OCI-LY7 (cell line): ENCODE measurements around the gene SLC27A5. TPM values are rescaled to one million over a fixed set of nuclear protein-coding genes. Genes with fewer than 3 reads are reported as not detected.
A peak's percentile ranks its signal among the peaks of the same experiment; 100 is the strongest.

Experiments used
- BruUV-seq: library from RNA; stranded (reverse); fragments of 400-500 nt; replicated peaks from 2 replicates; lab custom pipeline; 2021; lab: Mats Ljungman, UMichigan
- CTCF ChIA-PET: fragments of 300-600 bp; sonication (Branson Sonifier 250); formaldehyde crosslinking; loops from one replicate; lab custom pipeline; 2022; ENCODE audit warnings: antibody characterized with exemption; ENCODE audit not compliant: unreplicated experiment; lab: Charles Lee
- POLR2A ChIA-PET: fragments of 300-600 bp; sonication (Branson Sonifier 250); formaldehyde crosslinking; loops from one replicate; lab custom pipeline; 2022; ENCODE audit warnings: antibody characterized with exemption; lab: Charles Lee
- DNase-seq: peaks from one replicate; pipeline ENCODE4 v3.0.0-alpha.2; 2015; ENCODE audit warnings: low spot score
- H2AFZ ChIP-seq: fragments of 200-600 bp; sonication (generic), shearing (Covaris generic); 2 replicates; pipeline ENCODE4 v1.6.1; 2014; ENCODE audit warnings: mild to moderate bottlenecking, antibody characterized with exemption, low read length, moderate library complexity
- H3K27ac ChIP-seq: fragments of 200-600 bp; sonication (generic); 2 replicates; pipeline ENCODE4 v1.5.1; 2014; ENCODE audit warnings: mixed run types, low read depth, mild to moderate bottlenecking, moderate library complexity, low read length, inconsistent platforms; ENCODE audit not compliant: poor library complexity, severe bottlenecking
- H3K36me3 ChIP-seq: fragments of 200-600 bp; sonication (generic); 2 replicates; pipeline ENCODE4 v1.6.1; 2014; ENCODE audit warnings: mild to moderate bottlenecking, antibody characterized with exemption, low read length, moderate library complexity, mixed read lengths; ENCODE audit not compliant: insufficient read depth
- H3K4me1 ChIP-seq: fragments of 200-600 bp; sonication (generic); 2 replicates; pipeline ENCODE4 v1.5.1; 2014; ENCODE audit warnings: mild to moderate bottlenecking, low read length; ENCODE audit not compliant: insufficient read depth, poor library complexity, severe bottlenecking
- H3K4me2 ChIP-seq: fragments of 200-600 bp; sonication (generic); 2 replicates; pipeline ENCODE4 v1.6.1; 2014; ENCODE audit warnings: mild to moderate bottlenecking, low read length
- H3K4me3 ChIP-seq: fragments of 200-600 bp; sonication (generic); 2 replicates; pipeline ENCODE4 v1.5.1; 2014; ENCODE audit warnings: mild to moderate bottlenecking, low read depth, low read length; ENCODE audit not compliant: poor library complexity, severe bottlenecking
- H3K79me2 ChIP-seq: fragments of 200-600 bp; sonication (generic); 2 replicates; pipeline ENCODE4 v1.6.1; 2016; ENCODE audit warnings: low read depth, mild to moderate bottlenecking, low read length, moderate library complexity, mixed read lengths; ENCODE audit not compliant: insufficient read depth
- H3K9me2 ChIP-seq: fragments of 200-600 bp; sonication (generic); 2 replicates; pipeline ENCODE4 v1.6.1; 2016; ENCODE audit warnings: mild to moderate bottlenecking, low read length, mixed read lengths; ENCODE audit not compliant: insufficient read depth
- H3K9me3 ChIP-seq: fragments of 200-600 bp; sonication (generic); 2 replicates; pipeline ENCODE4 v1.6.1; 2014; ENCODE audit warnings: mild to moderate bottlenecking, mixed run types, low read length, mixed read lengths
- H4K20me1 ChIP-seq: fragments of 200-600 bp; sonication (generic); 2 replicates; pipeline ENCODE4 v1.6.1; 2014; ENCODE audit warnings: mild to moderate bottlenecking, antibody characterized with exemption, low read length, moderate library complexity, mixed read lengths; ENCODE audit not compliant: insufficient read depth
- CTCF ChIP-seq: fragments of 200-600 bp; sonication (generic); conservative IDR thresholded peaks from 2 replicates; pipeline ENCODE4 v1.5.1; 2014; ENCODE audit warnings: mild to moderate bottlenecking, antibody characterized with exemption, low read length, moderate library complexity, mixed read lengths
- EZH2phosphoT487 ChIP-seq: fragments of 200-600 bp; sonication (generic); IDR thresholded peaks from 2 replicates; pipeline ENCODE4 v1.6.1; 2018; ENCODE audit warnings: low read depth, borderline replicate concordance, mild to moderate bottlenecking, mixed run types, antibody characterized with exemption, low read length, moderate library complexity, mixed read lengths
- intact Hi-C: fragments of 100-400 bp; cut with micrococcal nuclease; formaldehyde crosslinking; loops from one replicate; pipeline ENCODE4 v1.10.0; 2022; ENCODE audit not compliant: unreplicated experiment
- total RNA-seq, 2 experiments: library from RNA; depleted of rRNA in 1 of 2; stranded (reverse); fragments of >200 nt in 1 of 2; shearing (Covaris generic) in 1 of 2; gene quantifications; 2 replicates each; pipeline ENCODE4 v1.2.3, GENCODE V29; 2014 to 2022

SLC27A5 gene
- total RNA-seq, 2 experiments from 2014 or later = 28.0 to 29.8 TPM

GRCh38 chr19:58546019-58546530, 34.3 kb upstream of the SLC27A5 start:
- H4K20me1 ChIP-seq = peaks cover 33% of the 10 kb centered on the region
- TSS peak; percentile 43 for BruUV-seq
- POLR2A ChIA-PET = interaction anchor here (0.7 to 1.3 kb wide), 2 partner anchors 9 kb away, joined by 3 to 9 read pairs; partner anchors contain the start of gene CHMP2A
- no peaks in the 10 kb centered on the region for H3K9me3 ChIP-seq
- H3K4me2 ChIP-seq = peak overlapping the region; percentile 98
- H3K79me2 ChIP-seq = peaks cover 38% of the 10 kb centered on the region
- no peaks in the 10 kb centered on the region for H3K9me2 ChIP-seq
- peak overlapping the region; percentile 94 for H3K4me3 ChIP-seq
- peaks cover 20% of the 10 kb centered on the region for H3K4me1 ChIP-seq
- no peak overlapping the region for H3K27ac ChIP-seq
- TF ChIP-seq CTCF (no peak), EZH2phosphoT487 (no peak)
- DNase-seq = no peak
- H3K36me3 ChIP-seq = peaks cover 63% of the 10 kb centered on the region
- intact Hi-C loops = no loop called here
- CTCF ChIA-PET = no interaction called here
- no peak overlapping the region for H2AFZ ChIP-seq

GRCh38 chr19:58545286-58546018, 33.7 kb upstream of the SLC27A5 start:
- POLR2A ChIA-PET = interaction anchor here (1.3 kb wide), 1 partner anchor 9 kb away, joined by 9 read pairs; the partner anchor contains the start of gene CHMP2A
- H3K79me2 ChIP-seq = peaks cover 38% of the 10 kb centered on the region
- no peak overlapping the region for H2AFZ ChIP-seq
- BruUV-seq = no TSS peak
- peak; percentile 36 for DNase-seq
- intact Hi-C loops = loop anchor here (1.0 kb wide), 1 partner anchor 10 kb away; the partner anchor contains the start of gene CHMP2A
- peak overlapping the region; percentile 98 for H3K4me2 ChIP-seq
- CTCF ChIA-PET = interaction anchor here (0.8 kb wide), 1 partner anchor 9 kb away, joined by 4 read pairs; the partner anchor contains the start of gene CHMP2A
- no peaks in the 10 kb centered on the region for H3K9me3 ChIP-seq
- H3K9me2 ChIP-seq = no peaks in the 10 kb centered on the region
- H4K20me1 ChIP-seq = peaks cover 33% of the 10 kb centered on the region
- H3K4me3 ChIP-seq = peak overlapping the region; percentile 94
- H3K27ac ChIP-seq = peak overlapping the region; percentile 66
- no peak for TF ChIP-seq CTCF
- no peak for TF ChIP-seq EZH2phosphoT487
- H3K4me1 ChIP-seq = peaks cover 20% of the 10 kb centered on the region
- peaks cover 57% of the 10 kb centered on the region for H3K36me3 ChIP-seq
